ENCODE data around the gene KCNH2.

KCNH2 gene

DNA sequence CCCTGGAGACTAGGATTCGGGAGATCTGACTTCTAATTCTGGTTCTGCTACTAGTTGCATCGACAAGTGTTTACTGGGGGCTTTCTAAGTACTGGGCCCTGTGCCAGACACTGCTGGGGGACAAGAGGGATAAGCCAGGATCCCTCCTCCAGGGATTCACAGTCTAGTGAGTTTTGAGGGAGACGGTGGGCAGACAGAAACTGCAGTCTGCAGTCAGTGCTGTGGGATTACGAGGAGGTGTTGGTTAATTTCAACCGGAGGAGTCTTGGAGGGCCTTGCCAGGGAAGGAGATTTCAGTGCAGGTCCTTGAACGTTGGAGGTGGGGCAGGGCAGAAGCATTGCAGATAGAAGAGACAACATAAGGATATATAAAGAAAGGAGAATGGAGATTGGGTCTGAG lies 3.5 kb upstream of the KCNH2 start:
- H3K36me3 ChIP-seq (ENCODE audit: insufficient read depth, low read length) = no peaks in the 10 kb centered on the region
- H3K9me3 ChIP-seq (ENCODE audit: control insufficient read depth, insufficient read depth, low read length) = no peaks in the 10 kb centered on the region
- H3K4me1 ChIP-seq (ENCODE audit: insufficient read depth, low read length) = peaks cover 6% of the 10 kb centered on the region; the same call in 1 of the 2 replicates
- no peak overlapping the region for H3K9ac ChIP-seq (ENCODE audit: low read depth, low read length)

DNA sequence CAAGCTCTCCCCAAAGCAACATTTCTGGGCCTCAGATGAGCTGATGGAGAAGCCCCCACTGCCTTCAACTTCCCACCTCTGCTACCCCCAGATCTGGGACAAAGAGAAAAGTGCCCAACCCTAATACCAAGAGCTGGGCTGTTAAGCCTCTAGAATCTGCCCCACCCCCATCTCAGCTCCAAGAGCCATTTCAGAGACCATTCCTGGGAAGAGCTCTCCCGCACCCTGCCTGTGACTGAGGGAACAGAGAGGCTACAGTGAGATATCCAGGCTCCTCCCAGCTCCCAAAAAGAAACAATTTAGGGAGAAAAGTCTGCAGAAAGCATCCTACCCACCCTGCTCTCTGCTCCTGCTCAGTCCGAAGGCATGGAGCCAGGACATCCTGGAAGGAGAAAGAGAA lies 2.5 kb upstream of the KCNH2 start:
- Histone ChIP-seq H3K9me3 (ENCODE audit: control insufficient read depth, insufficient read depth, low read length) (no peaks in the 10 kb centered on the region), H3K9ac (ENCODE audit: low read depth, low read length) (no peak overlapping the region), H3K36me3 (ENCODE audit: insufficient read depth, low read length) (no peaks in the 10 kb centered on the region), H3K4me1 (ENCODE audit: insufficient read depth, low read length) (peaks cover 13% of the 10 kb centered on the region; the same call in 1 of the 2 replicates)

DNA sequence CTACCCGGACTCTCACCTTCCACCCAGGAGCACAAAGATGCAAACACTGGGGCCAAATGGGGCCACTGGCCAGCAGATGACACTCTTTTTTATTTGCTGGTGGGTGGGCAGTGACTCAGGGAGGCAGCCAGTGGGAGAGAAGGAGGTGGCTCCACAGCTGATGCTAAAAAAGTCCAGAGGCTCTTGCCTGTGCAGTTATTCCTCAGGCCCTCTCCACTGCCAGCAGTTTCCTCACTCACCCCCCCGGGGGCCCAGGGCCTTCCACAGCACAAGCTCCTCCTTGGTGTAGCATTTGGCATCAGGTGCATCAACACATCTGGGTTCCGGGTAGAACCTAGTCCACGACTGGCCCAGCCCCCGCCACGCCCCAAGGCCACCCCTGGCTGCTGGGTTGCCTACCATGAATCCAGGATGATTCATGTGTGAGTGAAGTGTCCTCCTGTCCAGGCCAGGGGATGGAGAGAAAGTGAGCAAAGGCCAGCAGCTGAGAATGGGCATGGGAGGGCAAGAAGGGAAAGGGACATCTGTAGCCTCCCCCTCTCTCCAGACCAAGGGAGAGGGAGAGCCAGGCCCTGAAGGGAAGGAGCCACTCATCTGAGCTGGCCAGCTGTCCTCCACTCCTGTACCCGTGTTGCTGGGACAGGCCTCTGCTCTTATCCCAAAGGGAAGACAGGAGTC lies 1.7 kb upstream of the KCNH2 start:
- Histone ChIP-seq H3K9me3 (ENCODE audit: control insufficient read depth, insufficient read depth, low read length) (no peaks in the 10 kb centered on the region), H3K36me3 (ENCODE audit: insufficient read depth, low read length) (no peaks in the 10 kb centered on the region), H3K4me1 (ENCODE audit: insufficient read depth, low read length) (peaks cover 18% of the 10 kb centered on the region; the same call in 1 of the 2 replicates), H3K9ac (ENCODE audit: low read depth, low read length) (no peak overlapping the region)

DNA sequence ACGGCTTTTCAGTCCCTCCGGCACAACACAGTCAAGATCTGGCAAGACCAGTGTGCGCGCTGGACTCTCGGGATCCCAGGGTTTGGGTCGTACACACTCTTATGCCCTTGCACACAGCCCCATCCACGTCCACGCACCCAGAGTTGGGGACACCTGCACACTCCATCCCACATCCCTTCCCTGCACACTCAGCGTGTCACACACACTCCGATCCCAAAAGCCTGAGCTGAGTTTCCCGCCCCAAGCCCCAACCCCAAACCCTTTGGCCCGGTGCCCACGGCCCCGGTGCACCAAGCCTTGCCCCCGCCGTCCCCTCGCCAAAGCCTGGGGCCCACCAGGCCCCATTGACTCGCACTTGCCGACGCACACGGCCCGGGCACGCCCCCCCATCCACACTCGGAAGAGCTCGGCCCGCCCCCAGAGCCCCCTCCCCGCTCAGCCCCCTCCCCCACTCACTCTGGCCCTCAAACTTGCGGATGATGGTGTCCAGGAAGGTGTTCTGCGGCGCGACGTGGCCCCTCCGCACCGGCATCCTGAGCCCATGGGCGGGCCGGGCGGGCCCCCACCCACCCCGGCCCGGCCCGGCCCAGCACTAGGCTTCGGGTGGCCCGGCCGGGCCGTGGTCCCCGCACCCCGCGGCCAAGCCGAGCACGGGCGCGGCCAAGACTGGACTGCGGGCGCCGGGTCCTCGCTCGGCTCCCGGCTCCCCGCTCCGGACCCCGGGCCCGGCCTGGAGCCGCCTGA lies 567 bp downstream of the KCNH2 start:
- Histone ChIP-seq H3K9ac (ENCODE audit: low read depth, low read length) (peak overlapping the region; percentile 40; the same call in 1 of the 2 replicates), H3K4me1 (ENCODE audit: insufficient read depth, low read length) (peaks cover 21% of the 10 kb centered on the region; the same call in 1 of the 2 replicates)

DNA sequence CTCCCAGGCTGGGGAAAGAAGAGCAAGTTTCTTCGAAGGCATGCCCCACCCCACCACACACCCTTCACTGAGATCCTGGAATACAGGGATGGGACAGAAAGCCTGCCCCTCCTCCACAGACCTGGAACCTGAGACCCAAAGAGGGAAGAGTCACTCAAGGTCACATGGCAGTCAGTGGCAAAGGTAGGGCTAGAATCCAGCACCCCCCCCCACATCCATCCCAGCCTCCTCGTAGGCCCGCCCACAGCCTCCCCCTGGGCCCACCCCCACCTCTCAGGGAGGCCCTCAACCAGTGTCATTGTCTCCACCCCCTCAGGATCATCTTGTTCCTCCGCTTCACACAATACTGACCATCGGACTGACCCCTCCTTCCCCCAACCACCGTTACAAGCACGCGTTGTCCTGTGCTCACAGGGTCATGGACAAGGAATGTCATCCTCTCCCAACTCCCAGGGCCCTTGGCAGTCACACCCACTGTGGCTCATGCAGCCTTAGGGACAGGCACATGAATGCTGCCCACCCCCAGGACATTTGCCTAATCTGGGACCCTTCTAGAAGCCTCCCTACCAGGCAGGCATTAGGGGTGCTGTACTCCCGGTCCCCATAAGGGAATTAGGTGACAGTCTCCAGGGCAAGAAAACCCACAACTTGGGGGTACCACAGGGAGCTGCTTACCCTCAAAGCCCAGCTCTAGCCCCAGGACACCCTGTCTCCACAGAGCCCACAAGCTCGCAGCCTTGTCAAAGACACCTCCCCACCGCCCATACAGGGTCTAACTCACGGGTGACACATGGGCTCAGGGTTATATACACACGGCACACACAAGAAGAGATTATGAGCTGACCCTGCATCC lies 1.4 kb downstream of the KCNH2 start:
- peaks cover 21% of the 10 kb centered on the region; the same call in 1 of the 2 replicates for H3K4me1 ChIP-seq (ENCODE audit: insufficient read depth, low read length)
- no peaks in the 10 kb centered on the region for H3K36me3 ChIP-seq (ENCODE audit: insufficient read depth, low read length)
- no peaks in the 10 kb centered on the region for H3K9me3 ChIP-seq (ENCODE audit: control insufficient read depth, insufficient read depth, low read length)
- peak overlapping the region; percentile 29; the same call in 1 of the 2 replicates for H3K9ac ChIP-seq (ENCODE audit: low read depth, low read length)

More for the DNA sequence above, 567 bp downstream of the KCNH2 start:
- Histone ChIP-seq H3K36me3 (ENCODE audit: insufficient read depth, low read length) (no peaks in the 10 kb centered on the region), H3K9me3 (ENCODE audit: control insufficient read depth, insufficient read depth, low read length) (no peaks in the 10 kb centered on the region)

DNA sequence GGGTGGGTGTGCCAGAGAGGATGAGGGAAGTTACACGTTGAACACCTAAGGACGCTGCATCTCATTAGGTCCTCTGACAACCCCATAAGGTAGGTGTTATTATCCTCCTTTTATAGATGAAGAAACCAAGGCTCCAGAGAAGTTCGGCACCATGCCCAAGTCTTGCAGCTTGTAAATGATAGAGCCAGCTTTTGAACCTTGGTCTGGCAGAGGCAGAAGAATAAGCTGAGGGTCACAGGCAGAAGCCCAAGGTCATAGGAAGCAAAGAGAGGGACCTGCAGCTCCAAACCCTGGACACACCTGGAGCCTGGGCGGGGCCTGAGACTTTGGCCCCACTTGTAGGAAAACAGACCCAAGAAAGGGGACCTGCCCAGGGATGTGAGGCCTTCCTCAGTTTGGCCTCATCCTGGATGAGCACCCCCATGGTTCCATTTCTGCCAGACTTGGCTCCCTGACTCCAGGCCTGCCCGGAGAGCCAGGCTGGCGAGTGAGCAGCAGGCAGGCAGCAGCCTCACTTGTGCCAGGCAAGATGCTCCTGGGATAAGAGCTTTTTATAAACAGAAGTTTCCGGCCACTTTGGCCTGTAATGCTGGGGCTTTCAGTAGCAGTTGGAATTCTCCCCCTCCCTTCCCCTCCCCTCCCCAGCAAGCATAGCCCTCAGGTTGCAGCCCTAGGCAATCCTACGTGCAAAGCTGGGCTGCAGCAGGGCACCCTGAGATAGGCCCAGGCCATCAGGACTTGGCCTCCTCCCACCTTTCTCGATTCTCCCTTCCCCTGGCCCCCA lies 2.4 kb downstream of the KCNH2 start:
- Histone ChIP-seq H3K4me1 (ENCODE audit: insufficient read depth, low read length) (peaks cover 21% of the 10 kb centered on the region; the same call in 1 of the 2 replicates), H3K9me3 (ENCODE audit: control insufficient read depth, insufficient read depth, low read length) (no peaks in the 10 kb centered on the region), H3K36me3 (ENCODE audit: insufficient read depth, low read length) (no peaks in the 10 kb centered on the region), H3K9ac (ENCODE audit: low read depth, low read length) (peak overlapping the region; percentile 43; the same call in 1 of the 2 replicates)

DNA sequence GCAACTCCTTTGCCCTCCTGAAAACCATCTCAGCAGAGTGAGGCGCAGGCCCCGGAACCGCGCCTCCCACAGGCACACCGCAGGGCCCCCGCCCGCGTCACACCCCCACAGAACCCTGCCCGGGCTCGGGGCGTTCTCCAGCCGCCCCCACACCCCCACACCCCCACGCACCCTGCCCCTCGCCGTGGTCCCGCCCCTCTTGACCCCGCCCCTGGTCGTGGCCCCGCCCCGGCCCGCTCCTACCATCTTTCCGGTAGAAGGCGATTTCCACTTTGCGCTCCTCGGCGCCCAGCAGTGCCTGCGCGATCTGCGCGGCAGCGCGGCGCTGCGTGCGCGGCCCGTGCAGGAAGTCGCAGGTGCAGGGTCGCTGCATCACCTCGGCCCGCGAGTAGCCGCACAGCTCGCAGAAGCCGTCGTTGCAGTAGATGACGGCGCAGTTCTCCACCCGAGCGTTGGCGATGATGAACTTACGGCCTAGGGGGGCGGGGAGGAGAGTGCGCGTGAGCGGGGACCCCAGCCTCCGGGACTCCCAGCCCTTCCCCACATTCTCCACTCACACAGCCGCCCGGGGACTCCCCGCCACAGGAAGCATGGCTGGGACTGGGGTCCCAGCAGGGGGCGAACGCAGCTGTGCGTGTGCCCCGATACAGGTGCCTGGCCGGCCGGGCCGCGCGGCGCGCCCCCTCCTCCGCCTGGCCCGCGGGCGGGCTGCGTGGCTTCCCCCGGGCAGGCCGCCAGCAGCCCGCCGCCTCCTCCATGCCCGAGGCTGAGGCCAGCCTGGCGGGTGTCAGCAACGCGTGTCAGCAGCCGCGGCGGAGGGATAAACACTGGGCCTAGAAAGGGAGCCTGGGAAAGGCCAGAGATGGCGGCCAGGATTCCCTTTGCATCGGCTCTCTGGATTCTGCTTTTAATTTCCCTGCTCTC lies 3.4 kb downstream of the KCNH2 start:
- H3K4me1 ChIP-seq (ENCODE audit: insufficient read depth, low read length) = peaks cover 22% of the 10 kb centered on the region; the same call in 1 of the 2 replicates
- peak overlapping the region; percentile 43; the same call in 1 of the 2 replicates for H3K9ac ChIP-seq (ENCODE audit: low read depth, low read length)
- H3K9me3 ChIP-seq (ENCODE audit: control insufficient read depth, insufficient read depth, low read length) = no peaks in the 10 kb centered on the region
- no peaks in the 10 kb centered on the region for H3K36me3 ChIP-seq (ENCODE audit: insufficient read depth, low read length)

DNA sequence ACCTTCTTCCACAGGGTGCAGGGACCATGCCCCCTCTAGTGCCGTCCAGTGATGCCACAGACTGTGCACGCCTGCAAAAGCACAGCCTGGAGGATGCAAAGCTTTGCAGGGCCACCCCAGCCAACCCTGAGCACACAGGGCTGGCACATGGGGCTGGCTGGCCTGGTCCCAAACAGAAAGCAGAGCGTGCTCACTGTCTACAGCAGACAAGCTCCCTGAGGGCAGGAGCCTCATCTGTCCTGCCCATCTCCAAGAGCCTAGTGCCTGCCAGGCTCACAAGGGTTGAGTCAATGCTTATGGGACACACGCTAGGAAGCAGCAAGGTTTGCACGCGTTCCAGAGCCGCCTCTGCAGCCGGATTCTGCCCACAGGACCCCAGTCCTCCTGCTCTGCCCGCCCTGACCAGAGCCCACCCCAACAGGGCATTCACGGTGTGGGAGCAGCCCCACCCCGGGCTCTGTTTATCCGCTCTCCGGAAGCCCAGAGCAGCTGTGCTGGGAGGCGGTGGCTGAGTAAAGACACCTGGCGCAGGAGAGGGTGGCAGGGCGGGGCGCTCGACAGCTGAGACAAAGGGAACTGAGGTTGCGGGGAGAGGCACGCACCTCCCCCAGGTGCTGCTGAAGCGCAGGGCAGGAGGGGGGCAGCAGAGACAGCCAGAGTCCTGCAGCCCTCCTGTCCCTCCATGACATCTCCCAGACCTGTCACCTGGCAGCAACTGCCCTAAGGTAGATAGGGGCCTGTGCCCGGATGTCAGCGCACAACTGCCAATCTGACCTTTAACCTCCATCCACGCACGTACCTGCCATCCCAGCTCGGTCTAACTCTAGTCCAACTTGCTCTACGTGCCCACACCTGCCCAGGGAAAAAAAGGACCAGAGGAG lies 4.3 kb downstream of the KCNH2 start:
- Histone ChIP-seq H3K9me3 (ENCODE audit: control insufficient read depth, insufficient read depth, low read length) (no peaks in the 10 kb centered on the region), H3K9ac (ENCODE audit: low read depth, low read length) (no peak overlapping the region), H3K36me3 (ENCODE audit: insufficient read depth, low read length) (no peaks in the 10 kb centered on the region), H3K4me1 (ENCODE audit: insufficient read depth, low read length) (peaks cover 24% of the 10 kb centered on the region; the same call in 1 of the 2 replicates)

DNA sequence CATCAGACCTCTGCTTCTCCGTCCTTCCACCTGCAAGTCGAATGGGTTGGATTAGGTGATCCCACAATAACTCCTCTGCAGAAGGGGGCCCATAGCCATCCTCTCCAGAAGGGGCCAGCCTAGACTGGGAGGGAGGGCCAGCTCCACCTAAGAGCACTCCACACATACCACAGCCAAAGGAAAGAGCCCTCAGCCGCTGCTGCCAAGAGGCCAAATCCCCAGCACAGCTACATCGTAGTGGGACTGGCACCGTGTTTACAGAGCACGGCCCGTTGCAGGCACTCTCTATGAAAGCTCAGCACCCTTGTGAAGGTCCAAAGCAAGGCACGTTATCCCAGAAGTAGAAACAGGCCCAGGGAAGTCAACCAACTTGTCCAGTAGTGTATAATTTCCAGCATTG lies 5.4 kb downstream of the KCNH2 start:
- Histone ChIP-seq H3K9ac (ENCODE audit: low read depth, low read length) (no peak overlapping the region), H3K4me1 (ENCODE audit: insufficient read depth, low read length) (peaks cover 24% of the 10 kb centered on the region; the same call in 1 of the 2 replicates), H3K36me3 (ENCODE audit: insufficient read depth, low read length) (no peaks in the 10 kb centered on the region), H3K9me3 (ENCODE audit: control insufficient read depth, insufficient read depth, low read length) (no peaks in the 10 kb centered on the region)

DNA sequence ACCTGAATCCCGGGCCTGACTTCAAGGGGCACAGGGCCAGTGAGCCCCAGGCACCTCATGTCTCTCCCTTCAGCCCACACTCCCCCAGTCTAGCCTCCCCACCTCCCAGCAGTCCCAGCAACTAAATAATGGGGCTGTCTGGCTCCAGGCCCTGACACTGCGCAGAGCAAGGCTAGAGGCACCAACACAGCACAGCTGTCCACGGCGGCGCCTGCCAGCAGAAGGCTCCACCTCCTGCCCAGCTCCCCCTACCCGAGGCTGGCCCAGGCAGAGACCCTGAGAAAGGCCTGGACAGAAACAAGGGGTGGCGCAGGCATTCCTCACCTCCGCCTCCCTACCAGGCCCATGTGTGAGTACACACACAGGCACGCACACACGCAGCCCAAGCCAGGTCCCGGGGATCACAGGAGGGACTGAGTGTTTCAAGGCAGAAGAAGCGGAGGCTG lies 6.1 kb downstream of the KCNH2 start:
- Histone ChIP-seq H3K36me3 (ENCODE audit: insufficient read depth, low read length) (no peaks in the 10 kb centered on the region), H3K9ac (ENCODE audit: low read depth, low read length) (no peak overlapping the region), H3K9me3 (ENCODE audit: control insufficient read depth, insufficient read depth, low read length) (no peaks in the 10 kb centered on the region), H3K4me1 (ENCODE audit: insufficient read depth, low read length) (peaks cover 21% of the 10 kb centered on the region; the same call in 1 of the 2 replicates)

DNA sequence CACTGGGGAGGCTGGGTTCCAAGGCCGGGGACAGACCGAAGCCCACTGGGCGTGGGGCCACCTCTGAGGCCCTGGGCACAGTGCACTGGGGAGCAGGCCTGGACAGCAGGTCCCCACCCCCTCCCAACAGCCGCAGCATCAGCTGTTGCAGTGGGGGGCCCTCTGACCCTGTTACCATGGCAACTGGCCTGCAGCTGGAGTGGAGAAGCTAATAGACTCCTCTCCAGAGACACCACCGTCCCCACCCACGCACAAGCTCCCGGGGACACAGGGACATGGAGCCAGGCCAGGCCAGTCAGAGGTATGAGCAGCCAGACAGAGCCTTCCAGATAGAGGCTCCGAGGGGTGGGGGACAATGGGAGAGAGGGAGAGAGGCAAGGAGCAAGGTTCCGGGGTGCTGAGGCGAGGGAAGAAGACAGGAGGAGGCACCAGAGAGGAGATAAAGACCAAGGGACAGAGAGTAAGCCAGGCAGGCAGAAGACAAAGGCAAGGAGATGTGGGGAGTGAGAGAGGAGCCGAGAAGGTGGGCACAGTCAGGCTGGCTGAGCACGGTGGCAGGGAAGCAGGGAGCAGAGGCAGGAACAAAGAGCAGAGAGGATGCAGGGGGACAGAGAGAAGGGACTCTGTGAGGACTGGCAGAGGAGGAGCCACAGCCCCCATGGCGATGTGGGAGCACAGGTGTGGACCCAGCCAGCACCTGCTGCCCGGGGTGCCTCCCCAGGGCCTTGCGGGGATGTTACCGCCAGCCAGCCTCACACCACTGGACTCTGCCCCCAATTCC lies 6.7 kb downstream of the KCNH2 start:
- no peak overlapping the region for H3K9ac ChIP-seq (ENCODE audit: low read depth, low read length)
- H3K4me1 ChIP-seq (ENCODE audit: insufficient read depth, low read length) = peaks cover 18% of the 10 kb centered on the region; the same call in 1 of the 2 replicates

More for the DNA sequence above, 6.7 kb downstream of the KCNH2 start:
- H3K9me3 ChIP-seq (ENCODE audit: control insufficient read depth, insufficient read depth, low read length) = no peaks in the 10 kb centered on the region
- no peaks in the 10 kb centered on the region for H3K36me3 ChIP-seq (ENCODE audit: insufficient read depth, low read length)

Measured in ES-I3 (cell line).